Neural cell (in vitro differentiated cells): ENCODE measurements around the gene SPATS2L. TPM values are rescaled to one million over a fixed set of nuclear protein-coding genes. Genes with fewer than 3 reads are reported as not detected.

Experiments used
- H2AFZ ChIP-seq: fragments of 200-600, 300-800 bp; sonication (generic), shearing (Covaris generic); 2 replicates; pipeline ENCODE4 v1.6.0; 2014; ENCODE audit warnings: low read depth, mild to moderate bottlenecking, antibody characterized with exemption, low read length, moderate library complexity
- H3F3A ChIP-seq: fragments of 200-600 bp; shearing (Covaris generic); 2 replicates; pipeline ENCODE4 v1.6.1; 2016; ENCODE audit warnings: mild to moderate bottlenecking, moderate library complexity, mixed read lengths, antibody characterized with exemption, low read length; ENCODE audit not compliant: insufficient read depth, poor library complexity, severe bottlenecking
- H3K27ac ChIP-seq: fragments of 200-600, 300-800 bp; sonication (generic), shearing (Covaris generic); 2 replicates; pipeline ENCODE4 v1.5.1; 2014; ENCODE audit warnings: mild to moderate bottlenecking, low read length, moderate library complexity
- H3K27me3 ChIP-seq: fragments of 300-800, 200-600 bp; sonication (generic), shearing (Covaris generic); 2 replicates; pipeline ENCODE4 v1.6.0; 2014; ENCODE audit warnings: mild to moderate bottlenecking, low read depth, low read length, moderate library complexity; ENCODE audit not compliant: insufficient read depth
- H3K36me3 ChIP-seq: fragments of 300-800, 200-600 bp; sonication (generic), shearing (Covaris generic); 2 replicates; pipeline ENCODE4 v1.5.1; 2014; ENCODE audit warnings: mild to moderate bottlenecking, antibody characterized with exemption, low read length, moderate library complexity; ENCODE audit not compliant: insufficient read depth
- H3K4me2 ChIP-seq: fragments of 300-800, 200-600 bp; sonication (generic), shearing (Covaris generic); 2 replicates; pipeline ENCODE4 v1.6.0; 2014; ENCODE audit warnings: mild to moderate bottlenecking, low read length
- H3K4me3 ChIP-seq: fragments of 300-800, 200-600 bp; sonication (generic), shearing (Covaris generic); 2 replicates; pipeline ENCODE4 v1.5.1; 2014; ENCODE audit warnings: mild to moderate bottlenecking, low read length, moderate library complexity
- H3K79me2 ChIP-seq: fragments of 200-600 bp; shearing (Covaris generic); replicated peaks from 2 replicates; pipeline ENCODE4 v1.6.0; 2014; ENCODE audit warnings: mild to moderate bottlenecking, low read length, moderate library complexity; ENCODE audit not compliant: insufficient read depth
- H3K9ac ChIP-seq: fragments of 300-800, 200-600 bp; sonication (generic), shearing (Covaris generic); 2 replicates; pipeline ENCODE4 v1.6.1; 2016; ENCODE audit warnings: mild to moderate bottlenecking, low read length, mixed read lengths
- H3K9me2 ChIP-seq: fragments of 200-600 bp; shearing (Covaris generic); 2 replicates; pipeline ENCODE4 v1.6.1; 2016; ENCODE audit warnings: mild to moderate bottlenecking, low read length, mixed read lengths; ENCODE audit not compliant: insufficient read depth
- H3K9me3 ChIP-seq: fragments of 200-600, 300-800 bp; sonication (generic), shearing (Covaris generic); 2 replicates; pipeline ENCODE4 v1.6.1; 2016; ENCODE audit warnings: mild to moderate bottlenecking, mixed run types, low read length, moderate library complexity, mixed read lengths
- H4K20me1 ChIP-seq: fragments of 200-600 bp; shearing (Covaris generic); 2 replicates; pipeline ENCODE4 v1.6.1; 2016; ENCODE audit warnings: mild to moderate bottlenecking, mixed run types; ENCODE audit not compliant: insufficient read depth
- EP300 ChIP-seq: fragments of 450-650 bp; conservative IDR thresholded peaks from 2 replicates; pipeline ENCODE4 v1.6.1; 2014; ENCODE audit warnings: antibody characterized with exemption, mild to moderate bottlenecking, moderate library complexity; ENCODE audit not compliant: poor library complexity, severe bottlenecking
- EZH2 ChIP-seq: fragments of 200-600, 300-800 bp; shearing (Covaris generic), sonication (generic); IDR thresholded peaks from 2 replicates; pipeline ENCODE4 v1.6.1; 2014; ENCODE audit warnings: antibody characterized with exemption, low read length, borderline replicate concordance, mild to moderate bottlenecking; ENCODE audit not compliant: insufficient read depth, poor library complexity, severe bottlenecking
- MXI1 ChIP-seq: fragments of 450-650 bp; conservative IDR thresholded peaks from 2 replicates; pipeline ENCODE4 v1.6.1; 2014; ENCODE audit warnings: antibody characterized with exemption, mild to moderate bottlenecking; ENCODE audit not compliant: poor library complexity, severe bottlenecking
- POLR2AphosphoS5 ChIP-seq: IDR thresholded peaks from 2 replicates; pipeline ENCODE4 v1.6.1; 2012
- RAD21 ChIP-seq: fragments of 450-650 bp; conservative IDR thresholded peaks from 2 replicates; pipeline ENCODE4 v1.6.1; 2014; ENCODE audit warnings: antibody characterized with exemption, mild to moderate bottlenecking, moderate library complexity
- REST ChIP-seq: IDR thresholded peaks from 2 replicates; pipeline ENCODE4 v1.6.1; 2012; ENCODE audit warnings: borderline replicate concordance
- SMC3 ChIP-seq: fragments of 450-650 bp; conservative IDR thresholded peaks from 2 replicates; pipeline ENCODE4 v1.6.1; 2014; ENCODE audit warnings: antibody characterized with exemption, mild to moderate bottlenecking, moderate library complexity; ENCODE audit not compliant: poor library complexity
- TAF1 ChIP-seq: IDR thresholded peaks from 2 replicates; pipeline ENCODE4 v1.6.1; 2012; ENCODE audit warnings: low read depth
- polyA plus RNA-seq: library from polyadenylated mRNA; depleted of rRNA; stranded (reverse); fragments of >200 nt; gene quantifications from 2 replicates; pipeline ENCODE4 v1.2.3, GENCODE V29; 2014
- TF ChIP-seq, protein P1 (sequence below): fragments of 450-650 bp; IDR thresholded peaks from 2 replicates; pipeline ENCODE4 v1.5.1; 2014; ENCODE audit warnings: antibody characterized with exemption, mild to moderate bottlenecking, moderate library complexity; ENCODE audit not compliant: poor library complexity, severe bottlenecking

The SPATS2L gene
- polyA plus RNA-seq, 1 donor from 2014 or later = 8.5 TPM

DNA sequence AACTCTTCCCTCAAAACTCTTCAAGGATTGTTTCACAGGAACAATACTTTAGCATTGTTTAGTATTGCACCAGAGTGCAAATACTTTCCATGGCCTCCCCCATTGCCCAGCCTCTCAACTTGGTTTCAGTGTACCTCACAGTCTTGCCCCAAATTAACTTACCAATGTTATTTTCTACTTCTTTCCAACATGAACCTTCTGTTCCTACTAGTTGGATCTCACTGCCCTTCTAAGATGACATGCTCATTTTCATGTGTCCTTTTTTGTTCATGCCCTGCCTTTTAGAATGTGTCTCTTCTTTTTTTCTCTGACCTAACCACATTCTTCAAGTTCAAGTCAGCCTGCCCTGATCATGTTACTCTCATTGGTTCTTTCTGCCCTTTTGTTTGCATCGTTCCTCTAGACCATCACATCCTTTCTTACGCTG, 4.1 kb downstream of the SPATS2L start:
- H3K79me2 ChIP-seq = no peaks in the 10 kb centered on the region
- no peak overlapping the region for H3K27ac ChIP-seq
- peaks cover 18% of the 10 kb centered on the region for H3K27me3 ChIP-seq
- TF ChIP-seq EZH2 = no peak
- TF ChIP-seq RAD21 = no peak
- no peak for TF ChIP-seq TAF1
- no peak for TF ChIP-seq REST
- no peak overlapping the region for H3K9ac ChIP-seq
- no peaks in the 10 kb centered on the region for H3K36me3 ChIP-seq
- H3F3A ChIP-seq = peaks cover 5% of the 10 kb centered on the region
- no peaks in the 10 kb centered on the region for H3K9me3 ChIP-seq
- no peak overlapping the region for H2AFZ ChIP-seq
- no peak overlapping the region for H3K4me2 ChIP-seq
- no peaks in the 10 kb centered on the region for H4K20me1 ChIP-seq
- H3K4me3 ChIP-seq = no peak overlapping the region
- no peaks in the 10 kb centered on the region for H3K9me2 ChIP-seq

DNA sequence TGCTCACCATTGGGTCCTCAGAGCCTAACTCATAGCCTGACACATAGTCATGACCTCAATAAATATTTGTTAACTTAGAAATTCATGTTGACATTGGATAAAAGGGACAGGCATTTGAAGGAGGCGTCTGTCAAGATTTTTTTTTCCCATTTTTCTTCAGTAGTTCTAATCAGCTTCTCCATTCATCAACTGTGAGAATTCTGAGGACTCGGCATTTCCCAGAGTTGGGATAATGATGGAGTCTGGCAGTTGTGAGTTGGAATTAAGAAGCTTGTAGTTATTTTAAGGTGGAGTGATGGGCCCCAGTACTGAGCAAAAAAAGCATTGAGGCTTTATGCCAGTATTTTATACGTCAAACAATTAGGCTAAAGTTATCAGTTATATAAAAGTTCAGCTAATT, 4.6 kb downstream of the SPATS2L start:
- H3K9ac ChIP-seq = no peak overlapping the region
- H3K27ac ChIP-seq = no peak overlapping the region
- no peaks in the 10 kb centered on the region for H4K20me1 ChIP-seq

More for the DNA sequence above, 4.6 kb downstream of the SPATS2L start:
- TF ChIP-seq REST (no peak), EZH2 (no peak), RAD21 (no peak), SMC3 (no peak), EP300 (no peak), POLR2AphosphoS5 (no peak), MXI1 (no peak), TAF1 (no peak)
- TF ChIP-seq, protein P1, sequence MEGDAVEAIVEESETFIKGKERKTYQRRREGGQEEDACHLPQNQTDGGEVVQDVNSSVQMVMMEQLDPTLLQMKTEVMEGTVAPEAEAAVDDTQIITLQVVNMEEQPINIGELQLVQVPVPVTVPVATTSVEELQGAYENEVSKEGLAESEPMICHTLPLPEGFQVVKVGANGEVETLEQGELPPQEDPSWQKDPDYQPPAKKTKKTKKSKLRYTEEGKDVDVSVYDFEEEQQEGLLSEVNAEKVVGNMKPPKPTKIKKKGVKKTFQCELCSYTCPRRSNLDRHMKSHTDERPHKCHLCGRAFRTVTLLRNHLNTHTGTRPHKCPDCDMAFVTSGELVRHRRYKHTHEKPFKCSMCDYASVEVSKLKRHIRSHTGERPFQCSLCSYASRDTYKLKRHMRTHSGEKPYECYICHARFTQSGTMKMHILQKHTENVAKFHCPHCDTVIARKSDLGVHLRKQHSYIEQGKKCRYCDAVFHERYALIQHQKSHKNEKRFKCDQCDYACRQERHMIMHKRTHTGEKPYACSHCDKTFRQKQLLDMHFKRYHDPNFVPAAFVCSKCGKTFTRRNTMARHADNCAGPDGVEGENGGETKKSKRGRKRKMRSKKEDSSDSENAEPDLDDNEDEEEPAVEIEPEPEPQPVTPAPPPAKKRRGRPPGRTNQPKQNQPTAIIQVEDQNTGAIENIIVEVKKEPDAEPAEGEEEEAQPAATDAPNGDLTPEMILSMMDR = no peak
- no peak overlapping the region for H3K4me3 ChIP-seq
- H3K36me3 ChIP-seq = no peaks in the 10 kb centered on the region
- H2AFZ ChIP-seq = no peak overlapping the region
- no peaks in the 10 kb centered on the region for H3K79me2 ChIP-seq
- H3K9me3 ChIP-seq = no peaks in the 10 kb centered on the region
- H3F3A ChIP-seq = peaks cover under 1% of the 10 kb centered on the region
- peaks cover 18% of the 10 kb centered on the region for H3K27me3 ChIP-seq
- H3K9me2 ChIP-seq = no peaks in the 10 kb centered on the region
- H3K4me2 ChIP-seq = no peak overlapping the region
